ENCODE measurements around the gene PCSK2.

PCSK2 gene

DNA sequence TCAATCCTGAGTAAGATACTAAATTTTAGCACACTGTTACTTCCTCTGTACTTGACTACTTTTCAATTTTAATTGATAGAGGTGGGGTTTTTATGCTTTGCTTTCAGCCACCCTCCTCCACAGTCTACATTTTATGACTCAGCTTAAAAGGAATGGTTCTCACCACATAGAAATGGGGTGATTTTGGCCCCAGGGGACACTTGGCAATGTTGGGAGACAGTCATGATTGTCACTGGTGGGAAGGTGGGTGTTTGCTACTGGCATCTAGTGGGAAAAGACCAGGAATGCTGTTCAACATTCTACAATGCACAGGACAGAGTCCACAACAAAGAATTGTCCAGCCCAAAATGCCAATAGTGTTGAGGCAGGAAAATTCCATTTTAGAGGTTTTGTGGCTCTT, 71.3 kb downstream of the PCSK2 start:
- no peak overlapping the region for H3K14ac ChIP-seq (ENCODE audit: low read length)
- H3K9ac ChIP-seq (ENCODE audit: low read length), result no peak overlapping the region
- H2AK5ac ChIP-seq (ENCODE audit: low read length), result no peak overlapping the region
- H2BK5ac ChIP-seq (ENCODE audit: low read depth, low read length, poor library complexity), result no peak overlapping the region
- H3K79me2 ChIP-seq (ENCODE audit: control insufficient read depth, insufficient read depth, low read length, poor library complexity), result no peaks in the 10 kb centered on the region
- no peak overlapping the region for H2BK120ac ChIP-seq (ENCODE audit: insufficient read depth, low read length, poor library complexity)
- H3K4me2 ChIP-seq (ENCODE audit: low read length), result no peak overlapping the region
- H3K23ac ChIP-seq (ENCODE audit: low read length), result no peak overlapping the region
- no peak overlapping the region for H3K4me3 ChIP-seq (ENCODE audit: low read depth, low read length)
- no peak overlapping the region for H4K91ac ChIP-seq (ENCODE audit: low read depth, low read length)
- H3K79me1 ChIP-seq (ENCODE audit: low read length), result no peaks in the 10 kb centered on the region
- no peak overlapping the region for H3K27ac ChIP-seq (ENCODE audit: low read depth, low read length)
- H2BK12ac ChIP-seq (ENCODE audit: low read length), result no peak overlapping the region
- H3K27me3 ChIP-seq (ENCODE audit: insufficient read depth, low read length), result no peaks in the 10 kb centered on the region
- no peak overlapping the region for H2AFZ ChIP-seq (ENCODE audit: insufficient read depth, low read length, poor library complexity)
- H3K36me3 ChIP-seq (ENCODE audit: control insufficient read depth in 1 of 2, insufficient read depth in 2 of 2, low read length in 2 of 2), result no peaks in the 10 kb centered on the region
- peaks cover 0 to 4% of the 10 kb centered on the region in 2 experiments for H3K4me1 ChIP-seq (ENCODE audit: control insufficient read depth in 1 of 2, insufficient read depth in 2 of 2, low read length in 2 of 2)
- no peak overlapping the region for H4K8ac ChIP-seq (ENCODE audit: low read depth, low read length)
- no peaks in the 10 kb centered on the region for H3K9me3 ChIP-seq (ENCODE audit: insufficient read depth, low read depth, low read length)
- DNase-seq, result no peak
- H3K4ac ChIP-seq (ENCODE audit: low read depth, low read length), result no peak overlapping the region
- H3K18ac ChIP-seq (ENCODE audit: low read length), result no peak overlapping the region
- no peak overlapping the region for H4K12ac ChIP-seq (ENCODE audit: low read depth, low read length)

DNA sequence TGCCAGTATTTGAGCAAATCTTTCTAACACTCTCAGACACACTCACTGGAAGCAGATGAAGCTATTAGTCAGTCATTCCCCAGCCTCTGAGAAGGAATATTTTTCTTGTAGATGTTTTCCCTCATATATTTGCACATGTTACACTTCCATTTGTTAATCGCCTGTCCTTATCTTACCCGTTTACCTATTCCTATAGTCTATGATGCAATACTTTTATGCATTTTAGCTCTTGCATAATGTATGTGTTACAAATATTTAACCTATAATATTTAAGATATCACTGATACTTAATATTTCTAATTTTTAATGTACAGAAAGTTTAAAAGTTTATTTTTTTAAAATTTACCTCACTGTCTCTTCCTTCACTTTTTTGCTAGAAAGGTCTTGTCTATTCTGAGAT, 71.9 kb downstream of the PCSK2 start:
- no peak for DNase-seq
- Histone ChIP-seq H3K9ac (ENCODE audit: low read length) (no peak overlapping the region), H3K36me3 (ENCODE audit: control insufficient read depth in 1 of 2, insufficient read depth in 2 of 2, low read length in 2 of 2) (no peaks in the 10 kb centered on the region)

DNA sequence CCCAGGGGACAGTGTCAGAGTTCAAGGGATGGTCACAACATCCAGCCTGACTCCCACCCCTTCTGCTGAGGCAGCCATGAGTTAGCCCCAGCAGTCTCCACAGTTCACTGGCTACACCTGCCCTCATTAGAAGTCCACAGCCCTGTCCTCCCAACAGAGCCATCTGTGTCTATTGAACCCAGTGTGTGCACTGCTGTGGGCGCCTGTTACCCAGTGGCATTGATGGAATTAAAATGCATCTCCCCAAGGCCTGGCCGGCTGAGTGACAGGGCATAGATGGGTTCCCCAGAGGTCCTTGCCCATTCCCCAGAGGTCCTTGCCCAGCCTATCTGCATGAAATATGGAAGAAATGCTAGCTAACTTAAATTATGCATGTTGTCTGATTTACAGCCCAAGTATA, 73.3 kb downstream of the PCSK2 start:
- no peak overlapping the region for H2AFZ ChIP-seq (ENCODE audit: insufficient read depth, low read length, poor library complexity)
- no peak overlapping the region for H3K27ac ChIP-seq (ENCODE audit: low read depth, low read length)
- no peak overlapping the region for H3K23ac ChIP-seq (ENCODE audit: low read length)
- no peak overlapping the region for H2BK12ac ChIP-seq (ENCODE audit: low read length)
- no peak overlapping the region for H2BK5ac ChIP-seq (ENCODE audit: low read depth, low read length, poor library complexity)
- no peak overlapping the region for H3K9ac ChIP-seq (ENCODE audit: low read length)
- no peaks in the 10 kb centered on the region for H3K9me3 ChIP-seq (ENCODE audit: insufficient read depth, low read depth, low read length)
- WGBS (ENCODE audit: extremely low coverage, insufficient coverage, insufficient read length), result no CpG with 5 or more reads among the region's 2 CpGs
- H3K14ac ChIP-seq (ENCODE audit: low read length), result no peak overlapping the region
- no peaks in the 10 kb centered on the region for H3K36me3 ChIP-seq (ENCODE audit: control insufficient read depth in 1 of 2, insufficient read depth in 2 of 2, low read length in 2 of 2)
- no peak overlapping the region for H4K8ac ChIP-seq (ENCODE audit: low read depth, low read length)
- peak overlapping the region; percentile 47 for H4K12ac ChIP-seq (ENCODE audit: low read depth, low read length)
- no peak overlapping the region for H3K4ac ChIP-seq (ENCODE audit: low read depth, low read length)
- H2AK5ac ChIP-seq (ENCODE audit: low read length), result no peak overlapping the region
- no peak for DNase-seq
- H3K79me2 ChIP-seq (ENCODE audit: control insufficient read depth, insufficient read depth, low read length, poor library complexity), result no peaks in the 10 kb centered on the region
- H3K4me2 ChIP-seq (ENCODE audit: low read length), result no peak overlapping the region
- H3K4me1 ChIP-seq (ENCODE audit: control insufficient read depth in 1 of 2, insufficient read depth in 2 of 2, low read length in 2 of 2), result peaks cover 0 to 4% of the 10 kb centered on the region in 2 experiments
- H3K4me3 ChIP-seq (ENCODE audit: low read depth, low read length), result no peak overlapping the region
- no peak overlapping the region for H2BK120ac ChIP-seq (ENCODE audit: insufficient read depth, low read length, poor library complexity)
- no peak overlapping the region for H4K91ac ChIP-seq (ENCODE audit: low read depth, low read length)
- H3K79me1 ChIP-seq (ENCODE audit: low read length), result no peaks in the 10 kb centered on the region
- H3K18ac ChIP-seq (ENCODE audit: low read length), result no peak overlapping the region
- no peaks in the 10 kb centered on the region for H3K27me3 ChIP-seq (ENCODE audit: insufficient read depth, low read length)

More for the DNA sequence above, 71.9 kb downstream of the PCSK2 start:
- peaks cover 0 to 4% of the 10 kb centered on the region in 2 experiments for H3K4me1 ChIP-seq (ENCODE audit: control insufficient read depth in 1 of 2, insufficient read depth in 2 of 2, low read length in 2 of 2)
- H3K14ac ChIP-seq (ENCODE audit: low read length), result no peak overlapping the region
- H3K4ac ChIP-seq (ENCODE audit: low read depth, low read length), result no peak overlapping the region
- H4K91ac ChIP-seq (ENCODE audit: low read depth, low read length), result no peak overlapping the region
- no peak overlapping the region for H2AK5ac ChIP-seq (ENCODE audit: low read length)
- no peak overlapping the region for H3K27ac ChIP-seq (ENCODE audit: low read depth, low read length)
- no peak overlapping the region for H3K4me2 ChIP-seq (ENCODE audit: low read length)
- no peak overlapping the region for H3K18ac ChIP-seq (ENCODE audit: low read length)
- H3K4me3 ChIP-seq (ENCODE audit: low read depth, low read length), result no peak overlapping the region
- H2BK12ac ChIP-seq (ENCODE audit: low read length), result no peak overlapping the region
- H2BK5ac ChIP-seq (ENCODE audit: low read depth, low read length, poor library complexity), result no peak overlapping the region
- no peak overlapping the region for H3K23ac ChIP-seq (ENCODE audit: low read length)
- no peak overlapping the region for H4K8ac ChIP-seq (ENCODE audit: low read depth, low read length)
- no peaks in the 10 kb centered on the region for H3K9me3 ChIP-seq (ENCODE audit: insufficient read depth, low read depth, low read length)
- WGBS (ENCODE audit: extremely low coverage, insufficient coverage, insufficient read length), result no CpG with 5 or more reads among the region's 2 CpGs
- no peak overlapping the region for H4K12ac ChIP-seq (ENCODE audit: low read depth, low read length)
- H2BK120ac ChIP-seq (ENCODE audit: insufficient read depth, low read length, poor library complexity), result no peak overlapping the region
- H3K27me3 ChIP-seq (ENCODE audit: insufficient read depth, low read length), result no peaks in the 10 kb centered on the region
- no peaks in the 10 kb centered on the region for H3K79me2 ChIP-seq (ENCODE audit: control insufficient read depth, insufficient read depth, low read length, poor library complexity)
- H2AFZ ChIP-seq (ENCODE audit: insufficient read depth, low read length, poor library complexity), result no peak overlapping the region
- H3K79me1 ChIP-seq (ENCODE audit: low read length), result no peaks in the 10 kb centered on the region

DNA sequence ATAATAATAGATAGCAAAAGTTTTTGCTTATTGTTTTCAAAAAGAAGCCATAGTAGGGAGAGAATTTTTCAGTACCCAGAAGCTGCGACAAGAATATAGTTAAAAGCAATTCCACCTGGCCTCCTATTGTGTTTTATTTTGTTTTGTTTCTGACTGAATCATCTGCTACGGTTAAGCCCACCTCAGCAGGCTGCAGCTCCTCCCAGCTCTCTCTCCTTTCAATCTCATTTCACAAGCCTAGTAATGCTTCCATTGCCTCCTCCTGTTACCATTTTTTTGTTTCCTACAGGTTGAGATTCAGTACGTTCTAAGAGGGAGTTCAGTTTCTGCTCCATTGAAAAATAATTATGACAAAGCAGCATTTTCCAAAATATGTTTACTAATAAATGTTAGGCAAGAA, 77.9 kb downstream of the PCSK2 start:
- H2AFZ ChIP-seq (ENCODE audit: insufficient read depth, low read length, poor library complexity), result no peak overlapping the region
- no peak overlapping the region for H3K4me2 ChIP-seq (ENCODE audit: low read length)
- no peak overlapping the region for H3K4me3 ChIP-seq (ENCODE audit: low read depth, low read length)
- H3K79me1 ChIP-seq (ENCODE audit: low read length), result no peaks in the 10 kb centered on the region
- no peak overlapping the region for H3K27ac ChIP-seq (ENCODE audit: low read depth, low read length)
- no peak overlapping the region for H3K4ac ChIP-seq (ENCODE audit: low read depth, low read length)
- DNase-seq, result no peak
- H3K14ac ChIP-seq (ENCODE audit: low read length), result no peak overlapping the region
- no peak overlapping the region for H2AK5ac ChIP-seq (ENCODE audit: low read length)
- no peak overlapping the region for H3K23ac ChIP-seq (ENCODE audit: low read length)
- no peak overlapping the region for H2BK120ac ChIP-seq (ENCODE audit: insufficient read depth, low read length, poor library complexity)
- no peak overlapping the region for H2BK12ac ChIP-seq (ENCODE audit: low read length)
- no peak overlapping the region for H2BK5ac ChIP-seq (ENCODE audit: low read depth, low read length, poor library complexity)
- H4K8ac ChIP-seq (ENCODE audit: low read depth, low read length), result no peak overlapping the region
- WGBS (ENCODE audit: extremely low coverage, insufficient coverage, insufficient read length), result no CpG with 5 or more reads among the region's 3 CpGs
- H3K9ac ChIP-seq (ENCODE audit: low read length), result no peak overlapping the region
- no peak overlapping the region for H3K18ac ChIP-seq (ENCODE audit: low read length)
- no peak overlapping the region for H4K12ac ChIP-seq (ENCODE audit: low read depth, low read length)
- H3K4me1 ChIP-seq (ENCODE audit: control insufficient read depth in 1 of 2, insufficient read depth in 2 of 2, low read length in 2 of 2), result no peaks in the 10 kb centered on the region
- H3K79me2 ChIP-seq (ENCODE audit: control insufficient read depth, insufficient read depth, low read length, poor library complexity), result no peaks in the 10 kb centered on the region
- H3K9me3 ChIP-seq (ENCODE audit: insufficient read depth, low read depth, low read length), result no peaks in the 10 kb centered on the region
- no peaks in the 10 kb centered on the region for H3K27me3 ChIP-seq (ENCODE audit: insufficient read depth, low read length)
- no peaks in the 10 kb centered on the region for H3K36me3 ChIP-seq (ENCODE audit: control insufficient read depth in 1 of 2, insufficient read depth in 2 of 2, low read length in 2 of 2)
- H4K91ac ChIP-seq (ENCODE audit: low read depth, low read length), result no peak overlapping the region
